Lower lobe of right lung (tissue), 2 donors: Measurements from ENCODE around the gene SLC19A2. TPM values are rescaled to one million over a fixed set of nuclear protein-coding genes. Genes with fewer than 3 reads are reported as not detected.

ENCODE experiments used
- ATAC-seq, 2 donors: fragments of 200-7000 bp; cut with Tn5 transposase; one replicate each; pipeline ENCODE4 v1.9.1; 2020 to 2022; ENCODE audit warnings: mild to moderate bottlenecking in 2 of 2, moderate library complexity in 2 of 2
- DNase-seq: peaks from one replicate; pipeline ENCODE4 v3.0.0-alpha.2; 2020
- H3K27ac ChIP-seq: fragments of 200-600 bp; one replicate; pipeline ENCODE4 v1.8.0; 2022
- H3K27me3 ChIP-seq: fragments of 200-600 bp; one replicate; pipeline ENCODE4 v1.8.0; 2022; ENCODE audit warnings: low read depth
- H3K36me3 ChIP-seq: fragments of 200-600 bp; one replicate; pipeline ENCODE4 v1.8.0; 2022; ENCODE audit warnings: mild to moderate bottlenecking
- H3K4me1 ChIP-seq: fragments of 200-600 bp; one replicate; pipeline ENCODE4 v1.8.0; 2022
- H3K4me3 ChIP-seq: fragments of 200-600 bp; one replicate; pipeline ENCODE4 v1.8.0; 2022; ENCODE audit warnings: mild to moderate bottlenecking
- H3K9me3 ChIP-seq: fragments of 200-600 bp; one replicate; pipeline ENCODE4 v1.8.0; 2022
- intact Hi-C: fragments of 100-400 bp; cut with DNase I; formaldehyde crosslinking; loops from one replicate; pipeline ENCODE4 v1.11.0; 2022
- total RNA-seq: library from RNA; stranded (reverse); fragmentation: NEBNext Ultra II Directional; extraction: Animal tissue kit (Norgen Biotek cat#: 25700); gene quantifications from one replicate; pipeline ENCODE4 v1.2.1, GENCODE V29; 2021
- TF ChIP-seq, protein P1 (sequence below): fragments of 200-600 bp; IDR thresholded peaks from one replicate; pipeline ENCODE4 v1.8.0; 2022; ENCODE audit warnings: antibody characterized with exemption, mild to moderate bottlenecking
- donor health status: DM: no; HTN: yes; CAD: no; lungs with severe emphysema.

Gene SLC19A2
- total RNA-seq, 1 donor from 2014 or later, result 11.1 TPM

DNA sequence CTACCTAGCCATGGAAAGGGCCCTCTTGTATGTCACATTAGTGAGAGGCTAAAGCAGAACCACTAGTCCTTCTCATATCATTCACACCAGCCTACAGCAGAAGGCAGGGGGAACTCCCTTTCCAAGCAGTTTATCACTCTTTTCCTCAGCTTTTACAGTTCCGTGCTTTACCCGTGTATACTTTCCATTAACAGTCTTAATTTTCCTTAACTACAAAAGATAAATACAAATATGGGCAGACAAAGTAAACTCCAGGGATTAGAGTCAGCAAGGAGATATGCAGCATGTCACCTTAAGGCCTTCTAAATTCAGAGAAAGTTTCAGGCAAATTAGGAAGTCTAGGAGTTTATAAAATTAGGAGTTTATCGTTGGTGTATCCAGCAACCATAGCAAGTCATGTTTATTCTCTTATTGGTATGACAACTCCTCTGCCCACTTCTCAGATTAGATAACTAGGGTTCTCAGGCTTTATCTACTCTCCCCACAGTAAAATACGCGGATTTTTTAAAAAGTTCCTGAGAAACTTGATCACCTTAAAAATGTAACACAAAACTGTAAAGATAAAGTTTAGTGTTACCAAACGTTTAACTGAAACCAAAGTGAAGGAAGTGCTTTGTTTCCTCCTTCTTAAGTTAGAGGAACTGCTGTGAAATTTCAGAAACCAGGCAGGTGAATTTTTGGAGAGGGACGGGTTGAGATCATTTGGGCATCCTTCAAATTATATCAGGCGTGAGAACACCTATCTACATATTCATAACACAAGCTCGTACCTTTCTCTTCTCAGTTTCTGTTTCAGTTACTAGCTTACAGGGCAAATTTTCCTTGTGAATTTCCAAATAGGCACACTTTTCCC is 42.7 kb upstream of the SLC19A2 start:
- peak in 1 of 2 donors; percentile 54 for ATAC-seq
- TF ChIP-seq, protein P1, sequence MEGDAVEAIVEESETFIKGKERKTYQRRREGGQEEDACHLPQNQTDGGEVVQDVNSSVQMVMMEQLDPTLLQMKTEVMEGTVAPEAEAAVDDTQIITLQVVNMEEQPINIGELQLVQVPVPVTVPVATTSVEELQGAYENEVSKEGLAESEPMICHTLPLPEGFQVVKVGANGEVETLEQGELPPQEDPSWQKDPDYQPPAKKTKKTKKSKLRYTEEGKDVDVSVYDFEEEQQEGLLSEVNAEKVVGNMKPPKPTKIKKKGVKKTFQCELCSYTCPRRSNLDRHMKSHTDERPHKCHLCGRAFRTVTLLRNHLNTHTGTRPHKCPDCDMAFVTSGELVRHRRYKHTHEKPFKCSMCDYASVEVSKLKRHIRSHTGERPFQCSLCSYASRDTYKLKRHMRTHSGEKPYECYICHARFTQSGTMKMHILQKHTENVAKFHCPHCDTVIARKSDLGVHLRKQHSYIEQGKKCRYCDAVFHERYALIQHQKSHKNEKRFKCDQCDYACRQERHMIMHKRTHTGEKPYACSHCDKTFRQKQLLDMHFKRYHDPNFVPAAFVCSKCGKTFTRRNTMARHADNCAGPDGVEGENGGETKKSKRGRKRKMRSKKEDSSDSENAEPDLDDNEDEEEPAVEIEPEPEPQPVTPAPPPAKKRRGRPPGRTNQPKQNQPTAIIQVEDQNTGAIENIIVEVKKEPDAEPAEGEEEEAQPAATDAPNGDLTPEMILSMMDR, result no peak
- H3K9me3 ChIP-seq, result no peaks in the 10 kb centered on the region
- peak overlapping the region; percentile 71 for H3K27ac ChIP-seq
- no peaks in the 10 kb centered on the region for H3K27me3 ChIP-seq
- intact Hi-C loops, result no loop called here
- DNase-seq, result no peak
- H3K4me3 ChIP-seq, result no peak overlapping the region
- peaks cover 4% of the 10 kb centered on the region for H3K4me1 ChIP-seq
- H3K36me3 ChIP-seq, result no peaks in the 10 kb centered on the region

DNA sequence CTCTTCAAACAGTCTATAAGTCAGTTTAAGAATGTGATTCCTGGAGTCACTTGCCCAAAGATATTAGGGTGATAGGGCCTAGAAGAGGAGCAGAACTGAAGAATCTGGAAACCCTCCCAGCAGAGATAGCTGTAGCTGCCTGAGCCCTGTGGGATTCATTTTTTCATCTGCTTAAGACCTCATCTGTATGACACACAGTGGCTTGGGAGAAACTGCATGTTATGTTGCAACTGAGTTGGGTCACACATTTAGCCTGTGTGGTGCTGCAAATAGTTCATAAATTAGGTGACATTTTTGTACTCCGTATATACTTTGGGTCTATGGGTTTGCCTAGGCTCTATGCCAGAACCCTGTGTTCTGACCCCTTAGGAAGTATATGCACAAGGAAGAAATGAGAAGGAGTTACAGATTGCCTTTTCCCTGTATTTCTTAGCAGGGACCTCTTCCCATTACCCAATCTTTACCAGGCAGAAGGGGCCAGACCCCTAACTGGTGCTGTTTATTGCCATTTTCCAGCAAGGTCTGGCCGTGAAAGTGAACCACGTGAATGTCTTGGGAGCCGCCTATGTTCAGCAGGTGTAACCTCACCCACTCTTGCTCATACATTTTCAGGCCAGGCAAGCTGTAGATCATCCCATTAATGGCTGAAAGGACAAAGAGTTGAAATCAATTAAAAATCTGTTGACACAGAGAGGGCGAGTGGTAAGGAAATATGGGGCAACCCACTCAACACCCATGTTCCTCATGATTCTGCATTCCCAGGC is 41.9 kb upstream of the SLC19A2 start:
- DNase-seq (no peak), ATAC-seq (no peak)
- H3K27me3 ChIP-seq, result no peaks in the 10 kb centered on the region
- intact Hi-C loops, result no loop called here
- TF ChIP-seq, protein P1, result no peak
- no peak overlapping the region for H3K27ac ChIP-seq
- H3K4me1 ChIP-seq, result peaks cover 4% of the 10 kb centered on the region
- H3K4me3 ChIP-seq, result no peak overlapping the region
- no peaks in the 10 kb centered on the region for H3K9me3 ChIP-seq
- H3K36me3 ChIP-seq, result no peaks in the 10 kb centered on the region

DNA sequence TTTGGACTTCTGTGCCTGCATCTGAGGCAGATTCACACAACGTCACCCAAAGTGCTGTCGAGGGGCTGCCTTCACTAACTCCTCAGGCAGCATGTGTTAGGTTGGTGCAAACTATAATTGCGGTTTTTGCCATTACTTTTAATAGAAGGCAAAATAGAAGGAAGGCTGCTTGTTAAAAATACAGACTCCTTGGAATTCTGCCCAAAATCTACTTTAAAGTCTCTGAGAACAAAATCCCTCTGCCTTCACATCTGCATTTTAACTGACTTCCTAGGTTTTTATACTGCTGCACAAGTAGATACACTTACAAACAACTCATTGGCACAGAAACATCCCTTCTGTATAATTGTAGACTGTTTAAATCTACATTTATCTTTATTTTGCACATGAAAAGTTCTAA is 41.3 kb upstream of the SLC19A2 start:
- Histone ChIP-seq H3K27me3 (no peaks in the 10 kb centered on the region), H3K4me1 (peaks cover 4% of the 10 kb centered on the region), H3K9me3 (no peaks in the 10 kb centered on the region), H3K4me3 (no peak overlapping the region), H3K36me3 (no peaks in the 10 kb centered on the region), H3K27ac (no peak overlapping the region)
- TF ChIP-seq, protein P1, result no peak
- intact Hi-C loops, result no loop called here
- ATAC-seq (no peak), DNase-seq (no peak)

DNA sequence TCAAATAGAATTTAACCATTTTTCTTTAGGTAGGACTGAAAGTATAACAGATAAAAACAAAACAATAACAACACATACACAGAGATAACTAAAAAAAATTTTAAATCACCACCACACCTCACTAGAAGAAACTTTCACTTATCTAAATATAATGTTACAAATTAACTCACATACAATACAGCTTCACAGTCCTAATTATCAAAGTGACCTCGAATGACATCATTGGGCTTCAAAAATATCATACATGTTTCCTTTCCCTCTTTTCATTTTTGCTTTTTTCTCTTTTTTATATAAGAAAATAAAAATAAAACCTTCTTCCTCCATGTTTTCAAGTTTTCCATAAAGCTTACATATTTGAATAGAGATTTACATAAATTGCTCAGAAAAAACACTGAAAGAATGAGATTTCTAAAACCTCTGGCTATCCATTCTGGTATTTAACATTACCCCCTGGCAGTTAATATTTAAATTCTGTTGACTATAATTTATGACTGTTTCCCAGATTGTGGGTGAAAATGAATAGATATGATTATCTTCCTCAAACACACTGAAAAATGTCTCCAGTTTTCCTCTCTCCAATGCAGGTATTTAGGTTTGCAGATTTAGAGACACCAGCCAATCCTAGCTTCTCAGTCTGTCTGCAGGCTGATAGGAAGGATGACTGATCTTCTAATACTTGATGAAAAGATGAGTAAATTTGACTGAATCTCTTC is 40.5 kb upstream of the SLC19A2 start:
- ATAC-seq, result no peak
- H3K4me1 ChIP-seq, result peaks cover 4% of the 10 kb centered on the region
- no peaks in the 10 kb centered on the region for H3K36me3 ChIP-seq
- TF ChIP-seq, protein P1, result no peak
- intact Hi-C loops, result no loop called here
- H3K9me3 ChIP-seq, result no peaks in the 10 kb centered on the region
- H3K27ac ChIP-seq, result no peak overlapping the region
- no peaks in the 10 kb centered on the region for H3K27me3 ChIP-seq
- no peak overlapping the region for H3K4me3 ChIP-seq
- DNase-seq, result no peak

DNA sequence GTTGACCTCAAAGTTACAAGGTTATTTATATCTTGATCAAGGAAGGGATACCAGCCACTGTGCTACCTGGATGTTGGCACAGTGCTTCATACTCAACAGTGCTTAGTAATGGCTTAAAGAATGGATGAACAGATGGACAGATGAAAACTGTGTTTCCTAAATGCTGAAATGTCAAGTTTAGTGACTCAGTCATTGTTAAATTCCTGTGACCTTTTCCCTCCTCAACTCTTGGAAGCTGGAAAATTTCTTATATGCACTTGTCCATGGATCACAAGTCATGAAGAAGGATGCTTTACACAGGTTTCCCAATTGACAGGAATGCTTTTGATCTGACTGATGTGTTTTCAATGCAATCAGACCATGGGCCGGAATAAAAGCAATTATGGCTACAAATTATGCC is 39.6 kb upstream of the SLC19A2 start:
- peaks cover 4% of the 10 kb centered on the region for H3K4me1 ChIP-seq
- intact Hi-C loops, result no loop called here
- ATAC-seq (no peak), DNase-seq (no peak)
- no peaks in the 10 kb centered on the region for H3K9me3 ChIP-seq
- no peak overlapping the region for H3K4me3 ChIP-seq
- no peaks in the 10 kb centered on the region for H3K36me3 ChIP-seq
- H3K27ac ChIP-seq, result no peak overlapping the region
- TF ChIP-seq, protein P1, result no peak
- H3K27me3 ChIP-seq, result no peaks in the 10 kb centered on the region
